T-helper 1 cell treated with Interleukin-12 subunit alpha and Interleukin-12 subunit beta and Interleukin-4 antibody, amounts not matched to agents 30 μg/mL and 1 μg/mL, for 36 hours (primary cell): ENCODE results near the gene ZBTB5.
"Not testable (repeated sequence)": the region's sequence is repeated elsewhere in the genome, so short reads cannot be mapped to it uniquely, and the experiment has no call there.

Experiments used
- H3K27ac Mint-ChIP-seq: one replicate; pipeline ENCODE4 v1.8.0; 2021; ENCODE audit warnings: mild to moderate bottlenecking, mixed read lengths
- H3K27me3 Mint-ChIP-seq: one replicate; pipeline ENCODE4 v1.8.0; 2021; ENCODE audit warnings: low read depth, mixed read lengths
- H3K36me3 Mint-ChIP-seq: one replicate; pipeline ENCODE4 v1.8.0; 2021; ENCODE audit warnings: low read depth, mixed read lengths
- H3K4me1 Mint-ChIP-seq: one replicate; pipeline ENCODE4 v1.8.0; 2021; ENCODE audit warnings: low read depth, mixed read lengths
- H3K4me3 Mint-ChIP-seq: one replicate; pipeline ENCODE4 v1.8.0; 2021; ENCODE audit warnings: mild to moderate bottlenecking, moderate library complexity, mixed read lengths
- H3K9me3 Mint-ChIP-seq: one replicate; pipeline ENCODE4 v1.8.0; 2021; ENCODE audit warnings: mixed read lengths

The ZBTB5 gene

DNA sequence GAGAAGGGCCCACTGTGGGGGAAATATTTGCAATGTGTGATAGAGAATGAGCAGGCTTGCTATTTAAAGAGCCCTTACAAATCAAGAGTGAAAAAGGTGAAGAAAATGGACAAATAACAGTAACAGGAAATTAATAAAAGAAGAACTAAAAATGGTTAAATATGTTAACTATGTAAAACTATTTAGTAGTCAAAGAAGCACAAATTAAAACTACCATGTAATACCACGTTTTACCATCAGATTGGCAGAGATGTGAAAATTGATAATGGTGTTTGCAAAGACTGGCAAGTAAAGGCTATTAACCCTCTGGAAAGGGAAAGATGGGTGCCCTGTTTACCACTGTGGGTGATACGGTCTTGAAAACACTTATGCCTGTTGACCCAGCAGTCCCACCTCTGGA, 65.9 kb downstream of the ZBTB5 start:
- H3K36me3 Mint-ChIP-seq, result no peaks in the 10 kb centered on the region
- no peak overlapping the region for H3K27ac Mint-ChIP-seq
- H3K9me3 Mint-ChIP-seq, result no peaks in the 10 kb centered on the region
- no peaks in the 10 kb centered on the region for H3K4me1 Mint-ChIP-seq
- peaks cover 5% of the 10 kb centered on the region for H3K27me3 Mint-ChIP-seq
- no peak overlapping the region for H3K4me3 Mint-ChIP-seq

DNA sequence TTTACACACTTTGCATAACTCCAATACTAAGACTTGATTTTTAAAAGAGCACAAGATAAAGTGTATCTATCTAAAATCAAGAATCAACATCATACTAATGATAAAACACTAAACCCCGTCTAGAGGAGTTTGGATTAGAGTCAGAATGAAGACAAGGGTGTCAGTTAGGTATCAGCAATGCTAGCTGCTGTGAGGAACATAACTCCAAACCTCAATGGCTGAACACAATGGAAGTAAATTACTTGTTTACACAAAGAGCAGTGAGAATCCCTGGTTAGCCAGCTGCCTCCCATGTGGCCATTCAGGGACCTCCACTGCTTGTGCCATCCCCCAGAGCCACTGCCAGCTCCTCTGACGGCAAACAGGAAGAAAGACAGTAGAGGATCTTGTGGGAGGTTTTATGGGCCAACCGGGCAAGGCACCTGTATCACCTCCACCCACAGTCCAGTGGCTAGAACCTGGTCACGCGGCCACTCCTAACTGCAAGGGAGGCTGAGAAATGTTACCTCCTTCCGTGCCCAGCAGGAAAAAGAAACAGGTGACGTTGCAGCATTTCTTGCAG, 66.7 kb downstream of the ZBTB5 start:
- Mint-ChIP-seq H3K36me3 (no peaks in the 10 kb centered on the region), H3K27me3 (peaks cover 5% of the 10 kb centered on the region), H3K27ac (no peak overlapping the region), H3K9me3 (no peaks in the 10 kb centered on the region), H3K4me1 (no peaks in the 10 kb centered on the region), H3K4me3 (no peak overlapping the region)

DNA sequence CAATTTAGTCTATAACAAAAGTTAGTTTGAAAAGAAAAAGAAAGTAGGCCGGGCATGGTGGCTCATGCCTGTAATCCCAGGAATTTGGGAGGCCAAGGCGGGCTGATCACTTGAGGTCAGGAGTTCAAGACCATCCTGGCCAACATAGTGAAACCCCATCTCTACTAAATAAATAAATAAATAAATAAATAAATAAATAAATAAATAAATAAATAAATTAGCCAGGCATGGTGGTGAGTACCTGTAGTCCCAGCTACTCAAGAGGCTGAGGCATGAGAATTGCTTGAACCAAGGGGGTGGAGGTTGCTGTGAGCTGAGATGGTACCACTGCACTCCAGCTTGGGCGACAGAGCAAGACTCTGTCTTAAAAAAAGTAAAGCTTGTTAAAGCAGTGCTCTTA, 67.3 kb downstream of the ZBTB5 start:
- not testable (repeated sequence) for H3K27me3 Mint-ChIP-seq, H3K4me1 Mint-ChIP-seq, H3K36me3 Mint-ChIP-seq, H3K4me3 Mint-ChIP-seq, H3K27ac Mint-ChIP-seq, H3K9me3 Mint-ChIP-seq

DNA sequence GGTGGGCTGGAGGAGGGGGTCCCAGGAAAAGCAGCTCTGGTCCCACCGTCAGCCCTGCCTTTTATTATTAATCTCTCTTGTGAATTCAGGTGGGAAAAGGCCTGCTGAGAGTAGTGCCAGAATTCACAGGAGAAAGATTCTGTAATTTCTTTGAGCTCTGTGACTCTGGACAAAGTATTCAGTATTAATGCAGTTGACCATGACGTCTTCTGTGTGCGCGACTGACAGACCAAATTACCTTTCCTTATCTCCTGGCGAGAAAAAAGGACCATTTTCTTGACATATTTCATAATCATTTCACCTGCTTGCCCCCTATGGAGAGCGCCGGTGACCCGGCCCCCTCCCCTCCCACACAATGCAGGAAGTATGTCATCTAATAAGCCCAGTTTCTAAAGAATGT, 69.6 kb downstream of the ZBTB5 start:
- Mint-ChIP-seq H3K27ac (no peak overlapping the region), H3K9me3 (no peaks in the 10 kb centered on the region), H3K4me1 (no peaks in the 10 kb centered on the region), H3K36me3 (no peaks in the 10 kb centered on the region), H3K4me3 (no peak overlapping the region), H3K27me3 (peaks cover 5% of the 10 kb centered on the region)

DNA sequence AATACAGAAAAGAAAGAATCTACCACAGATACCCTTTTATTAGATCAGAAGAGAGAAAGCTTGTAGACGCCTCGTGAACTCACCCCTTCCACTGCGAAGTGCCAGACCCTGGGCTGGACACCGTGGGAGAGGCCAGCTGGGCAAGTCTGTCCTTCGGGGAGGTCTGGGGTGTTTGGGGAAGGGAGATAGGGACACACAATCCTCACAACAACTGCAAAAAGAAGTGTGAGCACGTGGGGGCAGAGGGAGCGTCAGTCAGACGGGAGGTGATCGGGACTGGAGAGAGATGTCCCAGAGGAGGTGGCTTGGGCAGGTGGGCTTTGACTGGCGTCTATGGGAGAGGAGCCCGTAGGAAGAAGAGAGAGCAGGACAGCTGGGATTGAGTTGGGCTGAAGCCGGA, 70.0 kb downstream of the ZBTB5 start:
- peaks cover 5% of the 10 kb centered on the region for H3K27me3 Mint-ChIP-seq
- no peaks in the 10 kb centered on the region for H3K9me3 Mint-ChIP-seq
- no peaks in the 10 kb centered on the region for H3K4me1 Mint-ChIP-seq
- H3K4me3 Mint-ChIP-seq, result no peak overlapping the region
- no peaks in the 10 kb centered on the region for H3K36me3 Mint-ChIP-seq
- H3K27ac Mint-ChIP-seq, result no peak overlapping the region

DNA sequence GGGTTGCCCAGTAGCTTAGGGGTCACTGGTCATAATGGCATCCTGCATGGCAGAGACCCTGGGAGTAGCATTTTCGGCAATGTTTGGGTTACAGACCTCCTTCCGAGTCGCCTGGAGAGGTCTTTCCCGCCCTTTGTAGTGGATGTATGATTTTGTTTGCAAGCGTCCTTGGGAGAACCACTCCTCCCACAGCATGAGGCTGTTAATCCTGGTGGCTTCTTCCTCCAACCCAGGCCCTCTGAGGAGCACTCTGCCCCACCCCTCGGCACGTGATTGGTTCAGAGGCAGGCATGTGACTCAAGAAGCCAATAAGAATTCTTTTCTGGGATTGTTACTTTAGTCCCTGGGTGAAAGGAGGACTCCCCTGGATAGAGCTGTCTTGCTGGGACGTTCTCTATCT, 73.0 kb downstream of the ZBTB5 start:
- no peaks in the 10 kb centered on the region for H3K36me3 Mint-ChIP-seq
- no peaks in the 10 kb centered on the region for H3K9me3 Mint-ChIP-seq
- no peaks in the 10 kb centered on the region for H3K4me1 Mint-ChIP-seq
- H3K27ac Mint-ChIP-seq, result no peak overlapping the region
- no peak overlapping the region for H3K4me3 Mint-ChIP-seq
- peaks cover 5% of the 10 kb centered on the region for H3K27me3 Mint-ChIP-seq

DNA sequence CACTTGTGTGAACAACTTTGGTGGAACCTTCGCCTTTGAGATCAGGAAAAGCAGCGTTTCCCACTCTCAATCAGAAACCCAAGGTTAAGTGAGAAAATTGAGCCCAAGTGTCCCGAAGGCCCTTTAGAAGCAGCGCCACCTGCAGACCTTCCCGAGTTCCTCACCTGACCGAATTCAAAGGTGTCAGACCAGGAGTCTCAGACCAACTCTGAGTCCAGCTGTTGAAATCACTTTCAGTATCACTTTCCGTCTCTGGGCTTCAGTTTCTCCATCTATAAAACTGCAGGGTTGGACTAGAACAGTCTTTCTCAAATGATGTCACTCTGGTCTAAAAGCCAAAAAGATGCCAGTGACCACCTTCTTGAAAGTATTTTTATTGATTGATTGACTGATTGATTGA, 74.5 kb downstream of the ZBTB5 start:
- no peak overlapping the region for H3K4me3 Mint-ChIP-seq
- H3K4me1 Mint-ChIP-seq, result no peaks in the 10 kb centered on the region
- H3K36me3 Mint-ChIP-seq, result no peaks in the 10 kb centered on the region
- H3K9me3 Mint-ChIP-seq, result no peaks in the 10 kb centered on the region
- H3K27me3 Mint-ChIP-seq, result peaks cover 5% of the 10 kb centered on the region
- no peak overlapping the region for H3K27ac Mint-ChIP-seq
